ENCODE results near the gene MAPK13.

- TF ChIP-seq GABPB1 (CRISPR knock-in tag; IDR thresholded peaks at IDR 0.05), result no peak
- TF ChIP-seq, protein P1, sequence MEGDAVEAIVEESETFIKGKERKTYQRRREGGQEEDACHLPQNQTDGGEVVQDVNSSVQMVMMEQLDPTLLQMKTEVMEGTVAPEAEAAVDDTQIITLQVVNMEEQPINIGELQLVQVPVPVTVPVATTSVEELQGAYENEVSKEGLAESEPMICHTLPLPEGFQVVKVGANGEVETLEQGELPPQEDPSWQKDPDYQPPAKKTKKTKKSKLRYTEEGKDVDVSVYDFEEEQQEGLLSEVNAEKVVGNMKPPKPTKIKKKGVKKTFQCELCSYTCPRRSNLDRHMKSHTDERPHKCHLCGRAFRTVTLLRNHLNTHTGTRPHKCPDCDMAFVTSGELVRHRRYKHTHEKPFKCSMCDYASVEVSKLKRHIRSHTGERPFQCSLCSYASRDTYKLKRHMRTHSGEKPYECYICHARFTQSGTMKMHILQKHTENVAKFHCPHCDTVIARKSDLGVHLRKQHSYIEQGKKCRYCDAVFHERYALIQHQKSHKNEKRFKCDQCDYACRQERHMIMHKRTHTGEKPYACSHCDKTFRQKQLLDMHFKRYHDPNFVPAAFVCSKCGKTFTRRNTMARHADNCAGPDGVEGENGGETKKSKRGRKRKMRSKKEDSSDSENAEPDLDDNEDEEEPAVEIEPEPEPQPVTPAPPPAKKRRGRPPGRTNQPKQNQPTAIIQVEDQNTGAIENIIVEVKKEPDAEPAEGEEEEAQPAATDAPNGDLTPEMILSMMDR (IDR thresholded peaks at IDR 0.05), result no peak
- no peak for TF ChIP-seq FOXJ3 (CRISPR knock-in tag; IDR thresholded peaks at IDR 0.05; ENCODE audit: borderline replicate concordance)
- no peak for TF ChIP-seq PREB (CRISPR knock-in tag; IDR thresholded peaks at IDR 0.05; ENCODE audit: borderline replicate concordance)
- TF ChIP-seq, protein P2, sequence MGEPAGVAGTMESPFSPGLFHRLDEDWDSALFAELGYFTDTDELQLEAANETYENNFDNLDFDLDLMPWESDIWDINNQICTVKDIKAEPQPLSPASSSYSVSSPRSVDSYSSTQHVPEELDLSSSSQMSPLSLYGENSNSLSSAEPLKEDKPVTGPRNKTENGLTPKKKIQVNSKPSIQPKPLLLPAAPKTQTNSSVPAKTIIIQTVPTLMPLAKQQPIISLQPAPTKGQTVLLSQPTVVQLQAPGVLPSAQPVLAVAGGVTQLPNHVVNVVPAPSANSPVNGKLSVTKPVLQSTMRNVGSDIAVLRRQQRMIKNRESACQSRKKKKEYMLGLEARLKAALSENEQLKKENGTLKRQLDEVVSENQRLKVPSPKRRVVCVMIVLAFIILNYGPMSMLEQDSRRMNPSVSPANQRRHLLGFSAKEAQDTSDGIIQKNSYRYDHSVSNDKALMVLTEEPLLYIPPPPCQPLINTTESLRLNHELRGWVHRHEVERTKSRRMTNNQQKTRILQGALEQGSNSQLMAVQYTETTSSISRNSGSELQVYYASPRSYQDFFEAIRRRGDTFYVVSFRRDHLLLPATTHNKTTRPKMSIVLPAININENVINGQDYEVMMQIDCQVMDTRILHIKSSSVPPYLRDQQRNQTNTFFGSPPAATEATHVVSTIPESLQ (CRISPR knock-in tag; IDR thresholded peaks at IDR 0.05), result no peak
- no peak for TF ChIP-seq TEAD4 (CRISPR knock-in tag; IDR thresholded peaks at IDR 0.05)
- no peak for TF ChIP-seq ZBTB21 (CRISPR knock-in tag; IDR thresholded peaks at IDR 0.05; ENCODE audit: borderline replicate concordance)
Measured at GRCh38 chr6:36138667-36139066, 8.4 kb downstream of the MAPK13 start.

Measured in WTC11 (cell line).